ENCODE data around the gene KANK2. TPM values are rescaled to one million over a fixed set of nuclear protein-coding genes. Genes with fewer than 3 reads are reported as not detected.
A peak's percentile ranks its signal among the peaks of the same experiment; 100 is the strongest.

The KANK2 gene
- total RNA-seq, 1 donor from 2014 or later, result 2.7 TPM

DNA sequence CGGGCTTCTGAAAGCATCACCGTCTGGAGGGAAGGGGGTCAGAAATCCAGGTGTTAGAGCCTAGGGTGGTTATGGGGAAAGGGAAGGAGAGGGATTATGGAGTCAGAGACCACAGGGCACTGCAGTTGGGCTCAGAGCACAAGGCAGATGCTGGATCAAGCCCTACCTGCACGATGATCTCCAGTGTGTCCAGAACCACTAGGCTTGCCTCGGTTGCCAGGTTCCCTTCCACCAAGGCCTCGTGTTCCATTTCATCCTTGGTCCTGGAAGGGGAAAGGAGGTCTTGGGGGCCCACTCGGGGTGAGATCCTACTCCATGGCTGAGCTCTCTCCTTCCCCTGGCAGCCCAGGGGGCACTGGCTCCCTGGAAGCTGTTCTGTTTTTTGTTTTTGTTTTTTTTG, 17.0 kb upstream of the KANK2 start:
- DNase-seq (ENCODE audit: low spot score), result no peak
- H3K27ac Mint-ChIP-seq, result no peak overlapping the region
- no peaks in the 10 kb centered on the region for H3K36me3 Mint-ChIP-seq (ENCODE audit: low read depth)
- no peaks in the 10 kb centered on the region for H3K4me1 Mint-ChIP-seq (ENCODE audit: low read depth)
- intact Hi-C loops (cut with micrococcal nuclease), result no loop called here
- no peak overlapping the region for H3K4me3 Mint-ChIP-seq
- H3K9me3 Mint-ChIP-seq, result peaks cover 13% of the 10 kb centered on the region
- H3K27me3 Mint-ChIP-seq (ENCODE audit: insufficient read depth), result peaks cover 2% of the 10 kb centered on the region

DNA sequence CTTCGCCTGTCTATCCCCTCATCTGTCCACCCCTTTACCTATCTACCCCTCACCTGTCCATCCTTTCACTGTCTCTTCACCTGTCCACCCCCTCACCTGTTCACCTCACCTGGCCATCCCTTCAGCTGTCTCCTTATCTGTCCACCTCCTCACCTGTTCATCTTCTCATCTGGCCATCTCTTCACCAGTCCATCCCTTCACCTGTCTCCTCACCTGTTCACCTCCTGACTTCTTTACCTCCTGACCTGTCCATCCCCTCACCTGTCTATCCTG, 13.2 kb upstream of the KANK2 start:
- Mint-ChIP-seq H3K27me3 (ENCODE audit: insufficient read depth) (peaks cover 2% of the 10 kb centered on the region), H3K4me1 (ENCODE audit: low read depth) (no peaks in the 10 kb centered on the region), H3K4me3 (no peak overlapping the region), H3K36me3 (ENCODE audit: low read depth) (no peaks in the 10 kb centered on the region), H3K9me3 (peaks cover 13% of the 10 kb centered on the region), H3K27ac (peak overlapping the region; percentile 65)
- DNase-seq (ENCODE audit: low spot score), result no peak
- intact Hi-C loops (cut with micrococcal nuclease), result no loop called here

DNA sequence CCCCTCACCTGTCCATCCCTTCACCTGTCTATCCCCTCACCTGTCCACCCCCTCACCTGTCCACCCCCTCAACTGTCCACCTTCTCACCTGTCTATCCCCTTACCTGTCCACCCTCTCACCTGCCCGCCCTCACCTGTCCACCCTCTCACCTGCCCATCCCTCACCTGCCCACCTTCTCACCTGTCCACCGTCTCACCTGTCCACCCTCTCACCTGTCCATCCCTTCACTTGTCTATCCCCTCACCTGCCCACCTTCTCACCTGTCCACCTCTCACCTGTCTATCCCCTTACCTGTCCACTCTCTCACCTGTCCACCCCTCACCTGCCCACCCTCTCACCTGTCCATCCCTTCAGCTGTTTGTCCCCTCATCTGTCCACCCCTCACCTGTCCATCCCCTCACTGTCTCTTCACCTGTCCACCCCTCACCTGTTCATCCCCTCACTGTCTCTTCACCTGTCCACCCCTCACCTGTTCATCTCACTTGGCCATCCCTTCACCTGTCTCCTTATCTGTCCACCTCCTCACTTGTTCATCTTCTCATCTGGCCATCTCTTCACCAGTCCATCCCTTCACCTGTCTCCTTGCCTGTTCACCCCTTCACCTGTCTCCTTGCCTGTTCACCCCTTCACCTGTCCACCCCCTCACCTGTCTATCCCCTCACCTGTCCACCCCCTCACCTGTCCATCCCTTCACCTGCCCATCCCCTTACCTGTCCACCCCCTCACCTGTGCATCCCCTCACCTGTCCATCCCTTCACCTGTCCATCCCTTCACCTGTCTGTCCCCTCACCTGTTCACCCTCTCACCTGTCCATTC, 12.7 kb upstream of the KANK2 start:
- Mint-ChIP-seq H3K36me3 (ENCODE audit: low read depth) (no peaks in the 10 kb centered on the region), H3K27ac (no peak overlapping the region)
- intact Hi-C loops (cut with micrococcal nuclease), result no loop called here

DNA sequence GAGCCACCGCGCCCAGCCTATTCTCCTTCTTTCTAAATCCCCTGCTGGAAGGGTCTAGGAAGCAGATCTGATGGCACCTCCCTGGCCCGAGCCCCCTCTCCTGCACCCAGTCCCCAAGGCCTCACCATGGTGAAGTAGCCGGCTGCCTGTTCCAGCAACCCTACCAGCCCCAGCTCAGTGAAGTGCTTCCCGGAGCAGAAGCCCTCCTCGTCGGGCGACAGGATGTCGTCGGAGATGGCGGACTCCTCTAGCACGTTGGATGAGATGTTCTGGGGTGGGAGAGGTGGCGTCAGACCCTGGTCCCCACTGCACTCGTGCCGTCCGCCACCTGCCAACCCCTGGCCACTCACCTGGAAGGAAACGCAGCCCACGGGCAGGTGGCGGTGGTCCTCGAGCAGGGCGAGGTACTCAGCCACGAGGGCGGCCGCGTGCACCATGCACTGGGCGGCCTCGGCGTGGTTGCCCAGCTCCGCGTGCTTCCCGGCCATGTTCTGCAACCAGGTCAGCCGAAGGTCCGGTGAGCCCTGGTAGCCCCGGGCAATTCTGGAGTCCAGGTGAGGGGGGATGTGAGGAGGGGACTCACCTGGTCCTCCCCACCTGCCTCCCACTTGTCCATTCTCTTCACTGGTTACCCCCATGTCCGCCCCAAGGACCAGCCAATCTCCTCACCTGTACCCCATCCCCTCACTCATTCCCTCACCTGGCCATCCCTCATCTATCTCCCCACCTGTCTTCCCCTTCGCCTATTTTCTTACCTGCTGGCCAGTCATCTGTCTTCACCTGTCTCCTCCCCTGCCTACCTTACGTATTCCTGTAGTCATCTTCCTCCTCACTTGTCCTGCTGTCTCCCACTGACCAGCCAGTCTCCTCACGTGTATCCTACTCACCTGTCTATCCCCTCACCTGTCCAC, 11.5 kb upstream of the KANK2 start:
- intact Hi-C loops (cut with micrococcal nuclease), result no loop called here
- Mint-ChIP-seq H3K36me3 (ENCODE audit: low read depth) (no peaks in the 10 kb centered on the region), H3K9me3 (peaks cover 13% of the 10 kb centered on the region), H3K4me1 (ENCODE audit: low read depth) (no peaks in the 10 kb centered on the region), H3K4me3 (no peak overlapping the region), H3K27ac (no peak overlapping the region), H3K27me3 (ENCODE audit: insufficient read depth) (peaks cover 2% of the 10 kb centered on the region)
- no peak for DNase-seq (ENCODE audit: low spot score)

More for the DNA sequence above, 12.7 kb upstream of the KANK2 start:
- no peak for DNase-seq (ENCODE audit: low spot score)
- H3K27me3 Mint-ChIP-seq (ENCODE audit: insufficient read depth), result peaks cover 2% of the 10 kb centered on the region
- H3K4me3 Mint-ChIP-seq, result no peak overlapping the region
- H3K4me1 Mint-ChIP-seq (ENCODE audit: low read depth), result no peaks in the 10 kb centered on the region
- H3K9me3 Mint-ChIP-seq, result peaks cover 13% of the 10 kb centered on the region

DNA sequence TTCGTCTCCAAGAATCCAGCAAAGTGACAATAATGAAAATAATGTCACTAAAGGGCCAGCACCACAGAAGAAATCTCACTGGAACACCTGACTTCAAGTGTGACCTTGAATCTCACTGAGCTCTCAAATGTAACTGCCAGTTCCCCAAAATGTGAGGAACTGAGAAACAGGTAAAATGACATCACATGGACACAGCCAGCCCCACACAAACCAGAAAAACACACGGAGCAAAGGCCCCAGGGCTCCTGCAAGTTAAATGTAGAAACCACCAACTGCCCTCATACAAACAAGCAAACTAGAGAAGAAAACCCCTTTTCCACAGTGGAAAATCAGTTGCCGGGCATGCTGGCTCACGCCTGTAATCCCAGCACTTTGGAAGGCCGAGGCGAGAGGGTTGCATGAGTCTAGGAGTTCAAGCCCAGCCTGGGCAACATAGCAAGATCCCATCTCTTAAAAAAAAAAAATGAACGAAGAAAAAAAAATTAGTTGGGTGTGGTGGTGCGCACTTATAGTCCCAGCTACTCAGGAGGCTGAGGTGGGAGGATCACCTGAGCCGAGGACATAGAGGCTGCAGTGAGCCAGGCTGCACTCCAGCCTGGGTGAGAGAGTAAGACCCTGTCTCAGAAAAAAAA, 8.7 kb upstream of the KANK2 start:
- intact Hi-C loops (cut with micrococcal nuclease), result loop anchor here (2.0 kb wide), 1 partner anchor 169 kb away; no protein-coding TSS in a partner anchor
- Mint-ChIP-seq H3K27me3 (ENCODE audit: insufficient read depth) (peaks cover 2% of the 10 kb centered on the region), H3K4me1 (ENCODE audit: low read depth) (no peaks in the 10 kb centered on the region), H3K9me3 (peaks cover 11% of the 10 kb centered on the region), H3K36me3 (ENCODE audit: low read depth) (no peaks in the 10 kb centered on the region), H3K4me3 (no peak overlapping the region), H3K27ac (no peak overlapping the region)
- DNase-seq (ENCODE audit: low spot score), result no peak

DNA sequence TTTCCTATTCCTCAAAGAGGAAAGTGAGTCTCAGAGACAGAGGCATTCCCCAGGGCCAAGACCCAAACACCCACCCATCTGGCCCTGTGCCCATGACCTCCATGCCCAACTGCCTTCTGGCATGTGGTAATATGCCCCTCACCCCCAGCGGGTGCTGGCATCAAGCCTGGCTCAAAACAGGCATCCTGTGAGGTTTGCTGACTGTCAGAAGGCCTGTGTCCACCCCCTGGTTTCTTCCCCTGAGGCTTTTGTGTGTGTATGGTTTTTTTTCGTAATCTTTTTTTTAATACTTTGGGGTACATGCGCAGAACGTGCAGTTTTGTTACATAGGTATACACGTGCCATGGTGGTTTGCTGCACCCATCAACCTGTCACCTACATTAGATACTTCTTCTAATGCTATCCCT, 7.6 kb upstream of the KANK2 start:
- Mint-ChIP-seq H3K27me3 (ENCODE audit: insufficient read depth) (peaks cover 2% of the 10 kb centered on the region), H3K4me1 (ENCODE audit: low read depth) (no peaks in the 10 kb centered on the region), H3K9me3 (no peaks in the 10 kb centered on the region), H3K27ac (no peak overlapping the region), H3K4me3 (no peak overlapping the region), H3K36me3 (ENCODE audit: low read depth) (no peaks in the 10 kb centered on the region)
- intact Hi-C loops (cut with micrococcal nuclease), result loop anchor here (2.0 kb wide), 1 partner anchor 168 kb away; no protein-coding TSS in a partner anchor
- DNase-seq (ENCODE audit: low spot score), result no peak

DNA sequence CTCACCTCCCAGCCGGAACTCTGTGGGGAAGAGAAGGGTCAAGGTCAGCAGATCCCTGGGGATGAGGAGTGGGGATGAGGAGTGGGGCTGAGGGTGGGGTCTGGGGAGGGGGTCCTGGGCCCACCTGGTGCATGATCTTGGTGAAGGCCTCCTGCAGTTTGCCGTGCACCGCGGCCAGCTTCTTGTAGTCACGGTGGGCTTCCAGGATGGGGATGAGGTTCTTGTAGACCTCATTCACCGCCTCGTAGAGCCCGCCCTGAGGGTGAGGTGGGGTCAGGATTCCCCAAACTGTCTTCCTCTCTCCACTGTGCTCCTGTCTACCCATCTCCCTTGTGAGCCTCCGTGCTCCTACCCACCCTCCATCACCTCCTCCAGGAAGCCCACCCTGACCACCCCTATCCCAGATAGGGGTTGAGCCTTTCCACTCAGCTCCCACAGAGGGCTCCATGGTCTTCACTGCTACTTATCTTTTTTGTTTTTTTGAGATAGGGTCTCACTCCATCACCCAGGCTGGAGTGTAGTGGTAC, 6.8 kb upstream of the KANK2 start:
- H3K36me3 Mint-ChIP-seq (ENCODE audit: low read depth), result no peaks in the 10 kb centered on the region

DNA sequence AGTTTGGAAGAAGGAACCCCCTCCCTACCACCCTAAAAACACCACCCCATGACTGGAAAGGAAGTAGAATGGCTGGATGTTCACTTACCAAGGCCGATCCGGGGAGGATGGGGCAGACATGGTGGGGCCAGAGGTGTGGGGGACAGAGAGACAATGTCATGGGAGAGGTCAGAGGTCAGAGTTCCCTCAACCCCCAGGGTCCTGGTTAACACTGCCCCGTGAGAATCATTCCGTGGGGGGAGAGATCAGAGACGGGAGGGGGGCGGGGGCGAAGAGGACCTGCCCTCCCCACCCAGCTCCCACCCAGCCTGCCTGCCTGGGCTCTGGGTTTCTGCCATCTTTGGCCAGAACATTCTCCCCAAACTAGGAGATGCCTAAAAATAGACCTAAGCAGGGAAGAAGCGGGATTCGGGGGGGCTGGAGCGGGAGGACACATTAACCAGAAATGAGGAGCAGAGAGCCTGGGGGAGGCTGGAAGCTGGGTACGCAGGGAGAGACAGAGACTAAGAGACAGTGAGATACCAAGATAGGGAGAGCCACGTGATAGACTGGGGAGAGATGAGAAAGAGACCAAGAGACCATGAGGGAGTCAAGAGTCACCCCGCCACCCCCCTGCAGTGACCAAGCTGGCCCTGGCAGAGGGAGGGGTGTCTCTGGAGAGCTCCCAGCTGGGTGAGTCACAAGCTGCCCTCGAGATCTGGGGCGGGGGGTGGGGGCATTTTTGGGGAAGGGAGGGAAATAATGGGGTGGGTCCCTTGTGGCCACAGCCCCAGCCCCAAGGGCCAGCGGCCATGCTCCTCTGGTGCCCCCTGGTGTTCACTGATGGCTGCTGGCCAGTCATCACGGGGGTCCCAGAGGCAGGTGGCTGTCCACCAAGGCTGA, 6.1 kb upstream of the KANK2 start:
- H3K4me3 Mint-ChIP-seq, result no peak overlapping the region
- DNase-seq (ENCODE audit: low spot score), result no peak

More for the DNA sequence above, 6.8 kb upstream of the KANK2 start:
- H3K9me3 Mint-ChIP-seq, result no peaks in the 10 kb centered on the region
- DNase-seq (ENCODE audit: low spot score), result no peak
- no peak overlapping the region for H3K4me3 Mint-ChIP-seq
- H3K27me3 Mint-ChIP-seq (ENCODE audit: insufficient read depth), result peaks cover 5% of the 10 kb centered on the region
- no peak overlapping the region for H3K27ac Mint-ChIP-seq
- intact Hi-C loops (cut with micrococcal nuclease), result loop anchor here (2.0 kb wide), 1 partner anchor 167 kb away; no protein-coding TSS in a partner anchor
- H3K4me1 Mint-ChIP-seq (ENCODE audit: low read depth), result no peaks in the 10 kb centered on the region

DNA sequence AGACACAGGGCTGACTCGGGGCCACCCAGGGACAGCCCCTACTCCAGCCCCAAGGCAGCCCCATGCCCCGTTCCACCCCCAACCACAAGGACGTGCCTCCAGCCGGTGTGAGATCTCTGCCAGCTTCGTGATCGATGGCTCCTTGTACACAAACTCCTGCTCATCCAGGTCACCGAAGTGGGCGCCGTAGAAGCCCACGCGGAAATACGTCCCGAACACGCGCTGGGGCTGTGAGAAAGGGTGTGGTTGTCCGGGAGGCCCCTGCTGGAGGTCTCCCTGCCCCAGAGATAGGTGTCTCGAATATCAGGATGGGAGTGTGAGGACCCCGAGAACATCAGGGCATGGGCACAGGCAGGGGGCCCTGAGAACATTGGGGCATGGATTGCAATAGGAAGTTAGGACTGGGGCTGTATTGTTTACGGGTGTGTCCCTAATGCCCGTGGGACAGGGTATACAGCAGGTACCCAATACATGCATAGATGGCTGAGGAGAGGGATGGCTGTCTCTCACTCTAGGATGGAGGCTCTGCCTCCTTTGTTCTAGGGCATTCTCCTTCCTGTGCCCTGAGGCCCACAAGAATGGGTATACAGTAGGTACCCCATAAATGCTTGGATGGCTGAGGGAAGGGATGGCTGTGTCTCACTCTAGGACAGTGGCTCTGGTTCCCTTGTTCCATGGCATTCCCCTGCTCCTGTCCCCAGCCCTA, 5.3 kb upstream of the KANK2 start:
- intact Hi-C loops (cut with micrococcal nuclease), result loop anchor here (1.0 kb wide), 1 partner anchor 65 kb away; no protein-coding TSS in a partner anchor

More for the DNA sequence above, 6.1 kb upstream of the KANK2 start:
- Mint-ChIP-seq H3K36me3 (ENCODE audit: low read depth) (no peaks in the 10 kb centered on the region), H3K9me3 (no peaks in the 10 kb centered on the region), H3K4me1 (ENCODE audit: low read depth) (no peaks in the 10 kb centered on the region), H3K27me3 (ENCODE audit: insufficient read depth) (peaks cover 6% of the 10 kb centered on the region), H3K27ac (no peak overlapping the region)
- intact Hi-C loops (cut with micrococcal nuclease), result loop anchor here (1.0 to 2.0 kb wide), 2 partner anchors 66 to 167 kb away; no protein-coding TSS in a partner anchor

DNA sequence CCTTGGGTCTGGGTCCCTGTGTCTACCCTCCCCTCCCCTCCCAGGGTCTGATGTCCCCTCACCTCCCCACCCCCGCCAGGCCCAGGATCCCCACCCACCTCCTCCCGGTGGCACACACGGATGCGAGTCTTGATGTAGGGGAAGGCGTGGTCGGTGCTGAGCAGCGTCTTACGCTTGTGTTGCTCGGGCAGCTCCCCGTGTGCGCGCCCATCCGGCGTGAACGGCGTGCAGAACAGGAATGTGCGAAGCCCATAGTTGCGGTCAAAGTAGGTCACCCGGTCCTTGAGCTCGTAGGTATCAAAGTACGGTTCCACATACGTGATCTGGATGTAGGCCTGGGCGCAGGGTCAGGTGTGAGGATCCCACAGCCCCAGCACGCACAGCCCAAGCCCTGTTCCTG, 4.4 kb upstream of the KANK2 start:
- no peak overlapping the region for H3K27ac Mint-ChIP-seq
- no peaks in the 10 kb centered on the region for H3K36me3 Mint-ChIP-seq (ENCODE audit: low read depth)

More for the DNA sequence above, 5.3 kb upstream of the KANK2 start:
- Mint-ChIP-seq H3K27me3 (ENCODE audit: insufficient read depth) (peaks cover 9% of the 10 kb centered on the region), H3K4me1 (ENCODE audit: low read depth) (no peaks in the 10 kb centered on the region), H3K9me3 (no peaks in the 10 kb centered on the region), H3K27ac (no peak overlapping the region), H3K4me3 (no peak overlapping the region), H3K36me3 (ENCODE audit: low read depth) (no peaks in the 10 kb centered on the region)
- DNase-seq (ENCODE audit: low spot score), result no peak

DNA sequence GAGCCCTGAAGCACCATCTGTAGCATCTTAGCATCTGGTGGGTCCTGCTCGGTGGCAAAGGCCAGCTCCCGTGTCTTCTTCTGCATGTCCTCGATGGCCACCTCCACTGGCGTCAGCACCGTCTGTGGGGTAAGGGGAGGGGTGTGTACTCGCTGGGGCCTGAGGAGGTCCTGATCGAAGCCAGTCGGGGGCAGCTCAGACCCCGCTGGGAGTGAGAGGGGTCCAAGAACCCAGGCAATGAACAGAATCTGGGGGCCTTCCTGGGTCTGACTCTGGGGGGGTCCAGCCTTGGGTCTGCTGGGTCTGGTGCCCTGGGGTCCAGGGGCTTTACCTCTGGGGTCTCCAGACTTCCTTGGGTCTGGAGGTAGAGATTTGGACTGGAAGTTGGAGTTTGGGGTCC, 3.6 kb upstream of the KANK2 start:
- Mint-ChIP-seq H3K36me3 (ENCODE audit: low read depth) (no peaks in the 10 kb centered on the region), H3K4me1 (ENCODE audit: low read depth) (no peaks in the 10 kb centered on the region), H3K9me3 (no peaks in the 10 kb centered on the region), H3K27ac (no peak overlapping the region), H3K27me3 (ENCODE audit: insufficient read depth) (peaks cover 18% of the 10 kb centered on the region), H3K4me3 (no peak overlapping the region)
- intact Hi-C loops (cut with micrococcal nuclease), result no loop called here
- no peak for DNase-seq (ENCODE audit: low spot score)

More for the DNA sequence above, 4.4 kb upstream of the KANK2 start:
- intact Hi-C loops (cut with micrococcal nuclease), result no loop called here
- H3K4me3 Mint-ChIP-seq, result no peak overlapping the region
- no peak for DNase-seq (ENCODE audit: low spot score)
- H3K4me1 Mint-ChIP-seq (ENCODE audit: low read depth), result no peaks in the 10 kb centered on the region
- H3K27me3 Mint-ChIP-seq (ENCODE audit: insufficient read depth), result peaks cover 11% of the 10 kb centered on the region
- no peaks in the 10 kb centered on the region for H3K9me3 Mint-ChIP-seq

Data from activated T-helper 1 cell treated with anti-CD3 and anti-CD28 coated beads, Interleukin-12 subunit alpha, Interleukin-12 subunit beta, Interleukin-2, Interleukin-4 antibody, amounts not matched to agents 30 ng/mL and 10 ng/mL and 1 ng/mL, durations not matched to agents 14 hours and 24 hours and 36 hours (primary cell).